WTC11 (cell line): ENCODE results near the gene ERCC5.

Source experiments
- TCF7 ChIP-seq: sonication (generic); formaldehyde crosslinking; IDR thresholded peaks from 2 replicates; pipeline ENCODE4 v1.8.0; 2022; ENCODE audit warnings: mild to moderate bottlenecking, low read depth, missing genetic modification reagents, moderate library complexity
- ZNF671 ChIP-seq: fragments of 250-450 bp; sonication (Bioruptor Pico); IDR thresholded peaks from 2 replicates; pipeline ENCODE4 v1.8.0; 2021; ENCODE audit warnings: mild to moderate bottlenecking
- TF ChIP-seq, protein P1 (sequence below): sonication (generic); formaldehyde crosslinking; IDR thresholded peaks from 2 replicates; pipeline ENCODE4 v1.8.1; 2023; ENCODE audit warnings: mild to moderate bottlenecking, missing genetic modification reagents, moderate library complexity
- TF ChIP-seq, protein P2 (sequence below): fragments of 200-600 bp; IDR thresholded peaks from 2 replicates; pipeline ENCODE4 v1.8.0; 2022; ENCODE audit warnings: antibody characterized with exemption
- TF ChIP-seq, protein P3 (sequence below): sonication (generic); formaldehyde crosslinking; conservative IDR thresholded peaks from 2 replicates; pipeline ENCODE4 v1.8.1; 2023; ENCODE audit warnings: mild to moderate bottlenecking, low read depth, missing genetic modification reagents, moderate library complexity
- TF ChIP-seq, protein P4 (sequence below): sonication (generic); formaldehyde crosslinking; IDR thresholded peaks from 2 replicates; pipeline ENCODE4 v1.8.0; 2022; ENCODE audit warnings: mild to moderate bottlenecking, missing genetic modification reagents

DNA sequence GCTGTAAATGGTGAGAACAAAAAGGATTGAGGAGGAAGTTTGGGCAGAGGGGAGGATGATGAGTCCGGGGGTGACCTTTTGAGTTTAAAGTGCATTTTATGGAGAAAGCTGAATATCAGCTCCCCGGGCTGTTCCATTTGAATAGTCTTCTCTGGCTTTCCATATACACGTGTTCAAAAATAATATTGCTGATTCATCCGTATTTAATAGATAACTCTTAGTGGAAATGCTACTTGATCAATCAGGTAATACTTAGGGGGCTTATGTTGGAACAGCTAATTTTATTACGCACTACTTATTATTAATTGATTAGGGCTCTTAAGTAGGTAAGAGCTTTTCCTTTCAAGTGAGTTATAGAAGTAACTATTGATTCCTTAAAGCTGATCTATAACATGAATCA, 76.4 kb downstream of the ERCC5 start:
- TF ChIP-seq, protein P1, sequence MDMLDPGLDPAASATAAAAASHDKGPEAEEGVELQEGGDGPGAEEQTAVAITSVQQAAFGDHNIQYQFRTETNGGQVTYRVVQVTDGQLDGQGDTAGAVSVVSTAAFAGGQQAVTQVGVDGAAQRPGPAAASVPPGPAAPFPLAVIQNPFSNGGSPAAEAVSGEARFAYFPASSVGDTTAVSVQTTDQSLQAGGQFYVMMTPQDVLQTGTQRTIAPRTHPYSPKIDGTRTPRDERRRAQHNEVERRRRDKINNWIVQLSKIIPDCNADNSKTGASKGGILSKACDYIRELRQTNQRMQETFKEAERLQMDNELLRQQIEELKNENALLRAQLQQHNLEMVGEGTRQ (CRISPR knock-in tag) = no peak
- TF ChIP-seq, protein P2, sequence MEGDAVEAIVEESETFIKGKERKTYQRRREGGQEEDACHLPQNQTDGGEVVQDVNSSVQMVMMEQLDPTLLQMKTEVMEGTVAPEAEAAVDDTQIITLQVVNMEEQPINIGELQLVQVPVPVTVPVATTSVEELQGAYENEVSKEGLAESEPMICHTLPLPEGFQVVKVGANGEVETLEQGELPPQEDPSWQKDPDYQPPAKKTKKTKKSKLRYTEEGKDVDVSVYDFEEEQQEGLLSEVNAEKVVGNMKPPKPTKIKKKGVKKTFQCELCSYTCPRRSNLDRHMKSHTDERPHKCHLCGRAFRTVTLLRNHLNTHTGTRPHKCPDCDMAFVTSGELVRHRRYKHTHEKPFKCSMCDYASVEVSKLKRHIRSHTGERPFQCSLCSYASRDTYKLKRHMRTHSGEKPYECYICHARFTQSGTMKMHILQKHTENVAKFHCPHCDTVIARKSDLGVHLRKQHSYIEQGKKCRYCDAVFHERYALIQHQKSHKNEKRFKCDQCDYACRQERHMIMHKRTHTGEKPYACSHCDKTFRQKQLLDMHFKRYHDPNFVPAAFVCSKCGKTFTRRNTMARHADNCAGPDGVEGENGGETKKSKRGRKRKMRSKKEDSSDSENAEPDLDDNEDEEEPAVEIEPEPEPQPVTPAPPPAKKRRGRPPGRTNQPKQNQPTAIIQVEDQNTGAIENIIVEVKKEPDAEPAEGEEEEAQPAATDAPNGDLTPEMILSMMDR = no peak
- TF ChIP-seq, protein P3, sequence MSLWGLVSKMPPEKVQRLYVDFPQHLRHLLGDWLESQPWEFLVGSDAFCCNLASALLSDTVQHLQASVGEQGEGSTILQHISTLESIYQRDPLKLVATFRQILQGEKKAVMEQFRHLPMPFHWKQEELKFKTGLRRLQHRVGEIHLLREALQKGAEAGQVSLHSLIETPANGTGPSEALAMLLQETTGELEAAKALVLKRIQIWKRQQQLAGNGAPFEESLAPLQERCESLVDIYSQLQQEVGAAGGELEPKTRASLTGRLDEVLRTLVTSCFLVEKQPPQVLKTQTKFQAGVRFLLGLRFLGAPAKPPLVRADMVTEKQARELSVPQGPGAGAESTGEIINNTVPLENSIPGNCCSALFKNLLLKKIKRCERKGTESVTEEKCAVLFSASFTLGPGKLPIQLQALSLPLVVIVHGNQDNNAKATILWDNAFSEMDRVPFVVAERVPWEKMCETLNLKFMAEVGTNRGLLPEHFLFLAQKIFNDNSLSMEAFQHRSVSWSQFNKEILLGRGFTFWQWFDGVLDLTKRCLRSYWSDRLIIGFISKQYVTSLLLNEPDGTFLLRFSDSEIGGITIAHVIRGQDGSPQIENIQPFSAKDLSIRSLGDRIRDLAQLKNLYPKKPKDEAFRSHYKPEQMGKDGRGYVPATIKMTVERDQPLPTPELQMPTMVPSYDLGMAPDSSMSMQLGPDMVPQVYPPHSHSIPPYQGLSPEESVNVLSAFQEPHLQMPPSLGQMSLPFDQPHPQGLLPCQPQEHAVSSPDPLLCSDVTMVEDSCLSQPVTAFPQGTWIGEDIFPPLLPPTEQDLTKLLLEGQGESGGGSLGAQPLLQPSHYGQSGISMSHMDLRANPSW = no peak
- no peak for TF ChIP-seq TCF7 (CRISPR knock-in tag)
- TF ChIP-seq, protein P4, sequence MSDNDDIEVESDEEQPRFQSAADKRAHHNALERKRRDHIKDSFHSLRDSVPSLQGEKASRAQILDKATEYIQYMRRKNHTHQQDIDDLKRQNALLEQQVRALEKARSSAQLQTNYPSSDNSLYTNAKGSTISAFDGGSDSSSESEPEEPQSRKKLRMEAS = no peak
- TF ChIP-seq ZNF671 (CRISPR knock-in tag) = no peak
